ENCODE measurements around the gene GCSH. TPM values are rescaled to one million over a fixed set of nuclear protein-coding genes. Genes with fewer than 3 reads are reported as not detected.

GCSH gene
- total RNA-seq, 1 experiment from 2014 or later, result 117 TPM

DNA sequence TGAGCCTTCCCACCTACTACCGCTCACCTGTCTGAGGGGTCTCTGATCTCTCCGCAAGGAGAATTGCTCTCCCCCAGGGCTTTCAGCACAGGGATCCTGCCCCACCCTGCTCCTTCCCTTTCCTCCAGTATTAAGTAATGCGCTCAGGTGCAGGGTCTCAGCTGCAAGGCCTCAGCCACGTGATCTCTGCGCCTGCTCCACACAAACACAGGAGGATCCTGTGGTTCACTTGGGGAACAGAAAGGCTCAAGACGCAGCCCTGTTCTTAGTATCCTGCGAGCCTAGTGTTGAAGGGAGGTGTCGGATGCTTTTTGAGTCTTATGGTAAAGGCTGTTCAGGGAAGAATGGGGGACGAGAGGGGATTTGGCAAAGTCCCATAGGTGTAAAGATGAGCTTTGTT lies 41.6 kb upstream of the GCSH start:
- Histone ChIP-seq H3K27me3 (ENCODE audit: insufficient read depth, low read length) (no peaks in the 10 kb centered on the region), H3K4me3 (replicated peaks in 1 of 2; ENCODE audit: low read depth in 1 of 2, low read length in 2 of 2) (no peak overlapping the region), H2AFZ (ENCODE audit: low read depth, low read length, poor library complexity, severe bottlenecking) (no peak overlapping the region), H3K9ac (ENCODE audit: low read length) (no peak overlapping the region), H3K36me3 (ENCODE audit: control insufficient read depth in 1 of 2, insufficient read depth in 2 of 2, low read length in 2 of 2) (no peaks in the 10 kb centered on the region), H3K27ac (ENCODE audit: low read depth, low read length) (no peak overlapping the region), H3K4me2 (ENCODE audit: low read length) (no peak overlapping the region), H3K79me2 (ENCODE audit: insufficient read depth, low read length) (no peaks in the 10 kb centered on the region), H3K9me3 (ENCODE audit: control insufficient read depth in 1 of 2, insufficient read depth in 1 of 2, low read depth in 1 of 2, low read length in 2 of 2) (no peaks in the 10 kb centered on the region), H3K9me2 (ENCODE audit: insufficient read depth) (no peaks in the 10 kb centered on the region), H4K20me1 (ENCODE audit: insufficient read depth) (no peaks in the 10 kb centered on the region), H3K4me1 (ENCODE audit: control insufficient read depth in 1 of 2, insufficient read depth in 2 of 2, low read length in 2 of 2) (peaks cover 18 to 28% of the 10 kb centered on the region in 2 experiments)
- intact Hi-C loops (cut with micrococcal nuclease), result loop anchor here (2.0 kb wide), 1 partner anchor 77 kb away; no protein-coding TSS in a partner anchor
- TF ChIP-seq, protein P1, sequence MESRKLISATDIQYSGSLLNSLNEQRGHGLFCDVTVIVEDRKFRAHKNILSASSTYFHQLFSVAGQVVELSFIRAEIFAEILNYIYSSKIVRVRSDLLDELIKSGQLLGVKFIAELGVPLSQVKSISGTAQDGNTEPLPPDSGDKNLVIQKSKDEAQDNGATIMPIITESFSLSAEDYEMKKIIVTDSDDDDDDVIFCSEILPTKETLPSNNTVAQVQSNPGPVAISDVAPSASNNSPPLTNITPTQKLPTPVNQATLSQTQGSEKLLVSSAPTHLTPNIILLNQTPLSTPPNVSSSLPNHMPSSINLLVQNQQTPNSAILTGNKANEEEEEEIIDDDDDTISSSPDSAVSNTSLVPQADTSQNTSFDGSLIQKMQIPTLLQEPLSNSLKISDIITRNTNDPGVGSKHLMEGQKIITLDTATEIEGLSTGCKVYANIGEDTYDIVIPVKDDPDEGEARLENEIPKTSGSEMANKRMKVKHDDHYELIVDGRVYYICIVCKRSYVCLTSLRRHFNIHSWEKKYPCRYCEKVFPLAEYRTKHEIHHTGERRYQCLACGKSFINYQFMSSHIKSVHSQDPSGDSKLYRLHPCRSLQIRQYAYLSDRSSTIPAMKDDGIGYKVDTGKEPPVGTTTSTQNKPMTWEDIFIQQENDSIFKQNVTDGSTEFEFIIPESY (IDR thresholded peaks at IDR 0.05; ENCODE audit: extremely low read depth, insufficient replicate concordance, low read length), result no peak
- TF ChIP-seq SRF (IDR thresholded peaks at IDR 0.05; ENCODE audit: low read depth) (no peak), ELF1 (IDR thresholded peaks at IDR 0.05; ENCODE audit: borderline replicate concordance, low read depth) (no peak), JUND (IDR thresholded peaks at IDR 0.05) (no peak), ZNF274 (IDR thresholded peaks at IDR 0.05; ENCODE audit: low read depth, low read length) (no peak), CEBPB (IDR thresholded peaks at IDR 0.05; ENCODE audit: low read depth) (no peak)
- CTCF ChIA-PET, result no interaction called here
- DNase-seq (ENCODE audit: low read depth, low spot score), result no peak
- POLR2A ChIA-PET, result no interaction called here
- RAD21 ChIA-PET (ENCODE audit: low non-redundant PET in 1 of 2, low total read pairs in 2 of 2, uncharacterized antibody in 2 of 2, unreplicated experiment in 2 of 2), result no interaction called here
- no TSS peak for BruUV-seq (replicated peaks)
- no peak for ATAC-seq

DNA sequence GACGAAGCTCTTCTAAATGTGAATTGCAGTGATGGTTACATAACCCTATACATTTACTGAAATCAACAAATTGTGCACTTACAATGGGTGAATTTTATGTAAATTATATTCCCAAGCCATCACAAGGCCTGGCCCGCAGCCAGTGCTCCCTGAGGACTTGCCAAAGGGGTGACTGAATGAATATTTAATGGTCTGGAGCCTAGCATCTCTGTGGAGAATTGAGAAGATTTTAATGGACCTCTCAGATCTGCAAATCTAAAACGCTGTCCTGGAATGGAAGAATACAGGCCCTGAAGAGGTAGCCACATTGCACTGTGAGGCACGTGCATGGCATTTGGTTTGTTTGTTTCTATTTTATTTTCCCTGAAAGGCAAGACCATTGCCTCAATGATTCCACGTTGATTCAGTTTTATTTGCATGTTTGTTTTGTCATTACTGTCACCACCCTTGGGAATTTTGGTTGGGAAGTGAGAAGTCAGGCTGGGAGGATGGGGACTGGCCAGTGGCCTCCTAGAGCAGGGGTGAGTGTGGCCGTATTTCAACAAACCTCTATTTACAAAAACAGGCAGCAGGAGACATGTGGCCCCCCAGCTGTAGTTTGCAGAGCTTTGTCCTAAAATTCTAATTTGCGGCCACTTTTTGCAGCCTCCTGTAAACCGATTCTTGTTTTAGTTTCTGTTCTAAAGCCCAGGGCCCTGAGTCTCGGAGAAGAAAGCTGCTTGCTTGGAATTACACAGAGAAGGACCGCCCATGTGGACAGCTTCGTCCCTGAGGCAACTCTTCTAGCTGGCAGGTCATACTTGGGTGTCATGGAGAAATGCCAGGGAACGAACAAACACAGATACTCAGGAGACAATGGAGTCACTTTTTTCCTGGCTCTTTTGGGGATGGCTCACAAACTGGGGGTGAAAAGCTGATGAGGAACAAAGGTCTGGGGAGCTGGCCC lies 40.5 kb upstream of the GCSH start:
- no peaks in the 10 kb centered on the region for H4K20me1 ChIP-seq (ENCODE audit: insufficient read depth)
- H3K79me2 ChIP-seq (ENCODE audit: insufficient read depth, low read length), result no peaks in the 10 kb centered on the region
- H3K36me3 ChIP-seq (ENCODE audit: control insufficient read depth in 1 of 2, insufficient read depth in 2 of 2, low read length in 2 of 2), result no peaks in the 10 kb centered on the region
- DNase-seq (ENCODE audit: low read depth, low spot score) (no peak), ATAC-seq (no peak)
- H3K9ac ChIP-seq (ENCODE audit: low read length), result no peak overlapping the region
- H3K9me2 ChIP-seq (ENCODE audit: insufficient read depth), result no peaks in the 10 kb centered on the region
- H3K27ac ChIP-seq (ENCODE audit: low read depth, low read length), result no peak overlapping the region
- POLR2A ChIA-PET, result no interaction called here
- RAD21 ChIA-PET (ENCODE audit: low non-redundant PET in 1 of 2, low total read pairs in 2 of 2, uncharacterized antibody in 2 of 2, unreplicated experiment in 2 of 2), result no interaction called here
- H3K27me3 ChIP-seq (ENCODE audit: insufficient read depth, low read length), result no peaks in the 10 kb centered on the region
- H3K4me1 ChIP-seq (ENCODE audit: control insufficient read depth in 1 of 2, insufficient read depth in 2 of 2, low read length in 2 of 2), result peaks cover 10 to 18% of the 10 kb centered on the region in 2 experiments
- H3K4me2 ChIP-seq (ENCODE audit: low read length), result no peak overlapping the region
- TF ChIP-seq POLR2AphosphoS5 (IDR thresholded peaks at IDR 0.05; ENCODE audit: low read depth, low read length) (no peak), CEBPB (IDR thresholded peaks at IDR 0.05; ENCODE audit: low read depth) (no peak), ELF1 (IDR thresholded peaks at IDR 0.05; ENCODE audit: borderline replicate concordance, low read depth) (no peak), REST (IDR thresholded peaks at IDR 0.05; ENCODE audit: low read depth) (no peak), SP1 (IDR thresholded peaks at IDR 0.05; ENCODE audit: low read depth) (no peak), YY1 (IDR thresholded peaks at IDR 0.05; ENCODE audit: extremely low read depth, insufficient replicate concordance, low read depth, low read length) (no peak), EZH2phosphoT487 (IDR thresholded peaks at IDR 0.05; ENCODE audit: borderline replicate concordance) (no peak), ZNF274 (IDR thresholded peaks at IDR 0.05; ENCODE audit: low read depth, low read length) (no peak), SRF (IDR thresholded peaks at IDR 0.05; ENCODE audit: low read depth) (no peak)
- no peak overlapping the region for H3K4me3 ChIP-seq (replicated peaks in 1 of 2; ENCODE audit: low read depth in 1 of 2, low read length in 2 of 2)
- no peak overlapping the region for H2AFZ ChIP-seq (ENCODE audit: low read depth, low read length, poor library complexity, severe bottlenecking)
- BruUV-seq (replicated peaks), result no TSS peak
- CTCF ChIA-PET, result no interaction called here
- intact Hi-C loops (cut with micrococcal nuclease), result no loop called here
- H3K9me3 ChIP-seq (ENCODE audit: control insufficient read depth in 1 of 2, insufficient read depth in 1 of 2, low read depth in 1 of 2, low read length in 2 of 2), result no peaks in the 10 kb centered on the region

Measured in HCT116 (cell line).